Bronchial smooth muscle cell (primary cell): Measurements from ENCODE around the gene ATG16L2. TPM values are rescaled to one million over a fixed set of nuclear protein-coding genes. Genes with fewer than 3 reads are reported as not detected.

ENCODE experiments used
- total RNA-seq: library from RNA; depleted of rRNA; stranded (reverse); fragments of >200 nt; gene quantifications from 2 replicates; pipeline ENCODE4 v1.2.1, GENCODE V29; 2014

ATG16L2 gene
- 4.7 and 6.4 TPM in 2 replicates for total RNA-seq

DNA sequence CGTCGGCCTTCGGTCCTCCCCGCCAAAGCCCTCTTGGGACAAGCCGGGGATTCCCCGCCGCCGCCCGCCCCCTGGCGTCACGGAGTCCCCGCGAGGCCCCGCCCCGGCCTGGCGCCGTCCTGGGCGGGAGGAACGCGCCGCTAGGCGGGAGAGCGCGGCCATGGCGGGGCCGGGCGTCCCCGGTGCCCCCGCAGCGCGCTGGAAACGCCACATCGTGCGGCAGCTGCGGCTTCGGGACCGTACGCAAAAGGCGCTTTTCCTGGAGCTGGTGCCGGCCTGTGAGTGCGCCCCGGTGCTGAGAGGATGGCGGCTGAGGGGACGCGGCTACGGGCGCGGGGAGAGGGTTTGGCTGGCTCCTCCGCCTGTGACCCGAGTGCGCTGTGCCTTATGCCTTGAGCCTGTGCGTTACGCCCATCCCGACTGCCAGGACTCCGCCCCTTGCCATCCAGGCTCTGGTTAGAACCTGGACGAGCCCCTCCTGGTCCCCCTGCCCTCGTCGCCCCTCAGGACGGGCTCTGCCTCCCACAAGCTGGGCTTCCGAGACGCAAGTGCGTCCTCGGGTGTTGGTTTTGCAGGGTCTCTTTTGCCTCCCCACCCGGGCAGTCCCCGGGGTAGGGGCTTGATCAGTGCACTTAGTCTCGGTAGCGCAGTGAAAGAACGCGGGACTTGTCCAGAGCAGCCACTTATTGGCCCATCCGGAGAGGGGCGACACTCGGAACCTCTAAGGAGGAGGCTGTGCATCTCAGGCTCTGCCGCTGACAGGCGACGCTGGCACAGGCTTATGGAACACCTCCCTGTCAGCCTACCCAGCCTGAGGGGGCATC, at the start of gene ATG16L2:
TSS of gene ATG16L2 (plus strand) at position 126 of the 824 bp plus-strand sequence. CDS start at position 161, 35 bp downstream.

DNA sequence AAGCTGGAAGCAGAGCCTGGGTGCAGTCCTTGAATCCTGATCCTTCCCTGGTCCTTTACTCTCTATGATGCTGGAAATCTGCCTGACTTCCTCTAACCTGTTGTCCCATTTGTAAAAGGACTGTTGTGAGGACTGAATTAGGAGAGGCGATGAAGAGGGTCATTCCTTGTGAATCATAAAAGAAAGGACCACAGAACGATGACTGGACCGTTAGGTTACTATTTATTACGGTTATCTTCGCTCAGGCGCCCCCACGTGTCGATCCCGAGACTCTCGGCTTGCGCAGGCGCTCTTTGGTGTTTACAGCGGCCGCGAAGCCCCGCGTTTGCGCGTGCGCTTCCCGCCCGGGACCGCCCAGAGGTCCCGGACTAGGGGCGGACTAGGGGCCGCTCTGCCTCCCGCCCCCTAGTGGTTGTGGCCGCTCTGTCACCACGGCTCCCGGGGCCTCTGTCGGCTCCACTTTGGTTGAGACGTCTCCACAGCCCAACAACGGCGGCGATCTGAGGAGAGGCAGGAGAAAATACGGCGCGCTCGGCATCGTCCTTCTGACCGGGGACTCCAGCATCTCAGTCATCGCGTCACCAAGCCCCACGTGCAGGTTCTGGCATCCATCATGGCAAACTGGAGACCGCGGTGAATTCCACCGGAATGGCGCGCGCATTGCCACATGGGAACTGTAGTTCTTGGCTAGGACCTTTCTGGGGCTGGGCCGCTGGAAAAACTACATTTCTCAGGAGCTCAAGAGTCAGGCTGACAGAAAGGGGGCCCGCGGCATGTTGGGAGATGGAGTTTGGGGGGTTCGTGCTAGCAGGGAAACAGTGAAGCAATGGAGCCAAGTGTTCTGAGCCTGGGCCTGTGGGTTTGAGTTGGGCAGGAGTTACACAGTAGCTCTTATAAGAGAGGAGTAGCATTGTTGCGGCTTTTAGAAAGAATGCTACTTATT, 20.5 kb upstream of the ATG16L2 start, which contains the start of gene STARD10:
TSS of gene STARD10 (minus strand) at position 623 of the 943 bp plus-strand sequence. CDS start 12,866 bp downstream, outside the sequence.

Other genes starting within 250 kb of the ATG16L2 start
- gene PDE2A, start 140.0 kb upstream of the ATG16L2 start, total RNA-seq = 0.34 TPM in 1 of 2 replicates, not detected in the other
- gene ARAP1, start 62.0 kb upstream of the ATG16L2 start, total RNA-seq = 145 and 229 TPM in 2 replicates
- 36.3 and 61.9 TPM in 2 replicates for gene STARD10, start 20.4 kb upstream of the ATG16L2 start, total RNA-seq